Measurements from ENCODE around the gene GCKR. TPM values are rescaled to one million over a fixed set of nuclear protein-coding genes. Genes with fewer than 3 reads are reported as not detected.
"Not testable (repeated sequence)": the region's sequence is repeated elsewhere in the genome, so short reads cannot be mapped to it uniquely, and the experiment has no call there.

The GCKR gene
- total RNA-seq, 1 donor from 2014 or later: 0.49 TPM

GRCh38 chr2:27518113-27518781, 21.6 kb downstream of the GCKR start:
- no peak for DNase-seq

- DNase-seq: no peak
Measured at GRCh38 chr2:27518782-27519113, 22.1 kb downstream of the GCKR start.

GRCh38 chr2:27520316-27520715, 23.7 kb downstream of the GCKR start:
- no peak for DNase-seq

- DNase-seq: no peak
Measured at GRCh38 chr2:27522400-27522945, 25.8 kb downstream of the GCKR start.

- DNase-seq: no peak
Measured at GRCh38 chr2:27527182-27527581, 30.5 kb downstream of the GCKR start.

GRCh38 chr2:27531983-27532382, 35.3 kb downstream of the GCKR start:
- no peak for DNase-seq

- no peak for DNase-seq
Measured at GRCh38 chr2:27537287-27537686, 40.6 kb downstream of the GCKR start.

GRCh38 chr2:27538839-27539450, 42.3 kb downstream of the GCKR start:
- DNase-seq: not testable (repeated sequence)

GRCh38 chr2:27539649-27540048, 43.0 kb downstream of the GCKR start:
- not testable (repeated sequence) for DNase-seq

GRCh38 chr2:27544143-27544821, 47.6 kb downstream of the GCKR start:
- no peak for DNase-seq

GRCh38 chr2:27545348-27546141, 48.9 kb downstream of the GCKR start:
- no peak for DNase-seq

GRCh38 chr2:27549303-27549702, 52.7 kb downstream of the GCKR start:
- DNase-seq: no peak

GRCh38 chr2:27551514-27551913, 54.9 kb downstream of the GCKR start:
- DNase-seq: no peak

- DNase-seq: no peak
Measured at GRCh38 chr2:27552941-27553340, 56.3 kb downstream of the GCKR start.

- not testable (repeated sequence) for DNase-seq
Measured at GRCh38 chr2:27554451-27554850, 57.8 kb downstream of the GCKR start.

GRCh38 chr2:27559228-27559627, 62.6 kb downstream of the GCKR start:
- no peak for DNase-seq

GRCh38 chr2:27561060-27561459, 64.4 kb downstream of the GCKR start:
- no peak for DNase-seq

GRCh38 chr2:27566628-27567027, 70.0 kb downstream of the GCKR start:
- no peak for DNase-seq

- no peak for DNase-seq
Measured at GRCh38 chr2:27569398-27569797, 72.8 kb downstream of the GCKR start.

GRCh38 chr2:27571197-27571596, 74.6 kb downstream of the GCKR start:
- no peak for DNase-seq

GRCh38 chr2:27571681-27572080, 75.0 kb downstream of the GCKR start:
- no peak for DNase-seq

GRCh38 chr2:27572439-27572838, 75.8 kb downstream of the GCKR start:
- DNase-seq: no peak

- DNase-seq: no peak
Measured at GRCh38 chr2:27572998-27573429, 76.4 kb downstream of the GCKR start.

Data from skin of body (tissue), 2 donors.